CD4-positive, alpha-beta T cell treated with Interleukin-4 for 4 hours (primary cell): ENCODE results near the gene P3H3.
"Not testable (repeated sequence)": the region's sequence is repeated elsewhere in the genome, so short reads cannot be mapped to it uniquely, and the experiment has no call there.

Experiments
- DNase-seq: peaks from one replicate; pipeline ENCODE4 v3.0.0-alpha.2; 2020

P3H3 gene

GRCh38 chr12:6849427-6849826, 21.2 kb downstream of the P3H3 start:
- DNase-seq, result no peak

DNA sequence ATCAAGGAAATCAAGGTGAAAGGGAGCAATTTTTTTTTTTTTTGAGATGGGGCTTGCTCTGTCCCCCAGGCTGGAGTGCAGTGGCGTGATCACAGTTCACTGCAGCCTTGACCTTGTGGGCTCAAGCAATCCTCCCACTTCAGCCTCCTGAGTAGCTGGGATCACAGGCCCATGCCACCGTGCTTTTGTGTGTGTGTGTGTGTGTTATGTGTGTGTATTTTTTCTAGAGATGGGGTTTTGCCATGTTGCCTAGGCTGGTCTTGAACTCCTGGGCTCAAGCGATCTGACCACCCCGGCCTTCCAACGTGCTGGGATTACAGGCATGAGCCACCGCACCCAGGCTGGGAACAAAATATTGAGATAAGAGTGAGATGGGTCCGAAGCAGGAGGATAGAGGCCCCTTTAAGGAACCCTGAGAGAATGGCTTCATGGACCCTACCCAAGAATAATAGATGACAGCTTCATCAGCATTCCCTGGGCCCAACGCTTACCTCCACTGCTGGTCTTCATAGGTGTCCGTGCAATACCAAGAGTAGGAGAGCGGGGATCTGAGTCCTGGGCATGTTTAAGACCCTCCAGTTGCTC, 21.9 kb downstream of the P3H3 start:
- no peak for DNase-seq

DNA sequence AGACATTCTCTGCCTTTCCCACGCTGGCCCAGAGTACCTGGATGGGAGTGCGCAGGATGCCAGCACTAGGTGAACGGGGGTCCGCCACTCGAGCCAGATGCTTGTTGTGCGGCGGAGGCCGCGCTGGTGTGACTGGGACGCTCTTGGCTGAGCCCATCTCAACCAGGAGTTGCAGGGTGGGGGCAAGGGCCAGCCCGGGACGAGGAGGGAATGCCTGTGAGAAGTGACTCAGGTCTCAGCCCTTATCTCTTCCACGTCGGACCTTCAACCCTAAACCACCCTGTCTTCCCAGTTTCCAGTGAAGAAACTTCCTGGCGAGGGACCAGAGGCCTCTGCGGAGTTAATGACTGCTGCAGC, 22.6 kb downstream of the P3H3 start:
- no peak for DNase-seq

- DNase-seq, result peak; percentile 97
Measured at GRCh38 chr12:6851153-6851920, 23.1 kb downstream of the P3H3 start, which contains the start of gene CDCA3. TSS of gene CDCA3 (minus strand) at chr12:6851286. CDS start at chr12:6850952, 334 bp downstream.

DNA sequence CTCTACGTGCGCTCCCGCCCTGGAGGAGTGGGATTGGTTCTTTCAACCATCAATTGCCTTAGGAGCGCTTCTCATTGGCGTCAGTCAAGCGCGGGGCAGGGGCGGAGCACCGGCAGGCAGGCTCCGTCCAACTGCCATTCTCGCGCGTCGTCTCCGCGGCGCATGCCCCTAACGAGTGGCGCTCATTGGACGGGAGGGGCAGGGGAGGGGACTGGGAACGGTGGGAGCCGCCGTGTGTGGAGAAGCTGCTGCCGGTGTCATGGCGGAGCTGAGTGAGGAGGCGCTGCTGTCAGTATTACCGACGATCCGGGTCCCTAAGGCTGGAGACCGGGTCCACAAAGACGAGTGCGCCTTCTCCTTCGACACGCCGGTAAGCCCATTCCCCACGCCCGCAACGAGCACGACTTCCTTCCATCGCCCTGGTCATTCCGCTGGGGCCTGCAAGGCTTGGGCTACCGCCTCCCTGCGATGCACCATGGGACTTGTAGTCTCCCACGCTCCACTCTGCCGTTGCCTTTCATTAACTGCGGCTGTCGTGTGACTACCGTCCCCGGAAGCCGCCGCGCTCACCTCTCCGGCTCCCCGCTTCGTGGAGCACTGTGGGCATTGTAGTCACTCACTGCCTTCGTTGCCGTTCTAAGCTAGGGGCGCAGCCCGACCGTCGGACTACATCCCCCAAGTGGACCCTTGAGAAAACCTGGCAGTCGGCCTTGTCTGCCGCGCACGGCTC, 23.9 kb downstream of the P3H3 start, which contains the start of gene USP5:
Gene USP5, plus strand, starts transcription at position 230 of the 730 bp plus-strand sequence. Its CDS starts 30 bp downstream, at position 260.
- peak; percentile 99 for DNase-seq

- peak; percentile 73 for DNase-seq
Measured at GRCh38 chr12:6852651-6853354, 24.6 kb downstream of the P3H3 start.

GRCh38 chr12:6853626-6854025, 25.4 kb downstream of the P3H3 start:
- DNase-seq, result no peak

- DNase-seq, result no peak
Measured at GRCh38 chr12:6854036-6854435, 25.8 kb downstream of the P3H3 start.

DNA sequence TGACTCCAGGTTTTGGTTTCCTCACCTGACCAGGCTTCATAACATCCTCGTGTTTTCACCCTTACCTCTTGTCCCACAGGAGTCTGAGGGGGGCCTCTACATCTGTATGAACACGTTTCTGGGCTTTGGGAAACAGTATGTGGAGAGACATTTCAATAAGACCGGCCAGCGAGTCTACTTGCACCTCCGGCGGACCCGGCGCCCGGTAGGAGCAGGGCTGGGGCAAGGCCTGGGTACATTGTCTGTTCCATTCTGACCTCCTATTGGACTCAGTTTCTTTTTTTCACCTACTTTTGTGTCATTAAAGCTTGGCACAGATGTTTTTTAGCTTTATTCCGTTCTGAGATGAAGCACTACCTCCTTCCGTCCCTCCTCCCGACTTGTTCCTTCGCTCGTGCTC, 27.1 kb downstream of the P3H3 start:
- DNase-seq, result no peak

DNA sequence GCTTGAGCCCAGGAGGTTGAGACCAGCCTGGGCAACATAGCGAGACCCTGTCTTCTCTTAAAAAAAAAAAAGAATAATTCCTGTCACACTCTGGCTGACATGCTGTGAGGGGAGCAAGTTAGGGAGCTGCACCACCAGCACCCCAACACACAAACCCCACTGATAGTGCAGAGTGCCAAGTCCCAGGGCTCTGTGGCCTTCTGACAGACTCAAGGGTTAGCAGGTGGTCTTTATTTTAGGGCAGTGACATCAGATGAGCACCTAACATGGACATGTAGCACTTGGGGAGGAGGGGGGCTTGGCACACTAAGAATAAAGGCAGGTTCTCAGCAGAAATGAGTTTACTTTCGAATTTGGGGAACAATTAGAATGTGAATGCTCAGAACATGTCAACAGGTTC, 30.6 kb downstream of the P3H3 start:
- no peak for DNase-seq

DNA sequence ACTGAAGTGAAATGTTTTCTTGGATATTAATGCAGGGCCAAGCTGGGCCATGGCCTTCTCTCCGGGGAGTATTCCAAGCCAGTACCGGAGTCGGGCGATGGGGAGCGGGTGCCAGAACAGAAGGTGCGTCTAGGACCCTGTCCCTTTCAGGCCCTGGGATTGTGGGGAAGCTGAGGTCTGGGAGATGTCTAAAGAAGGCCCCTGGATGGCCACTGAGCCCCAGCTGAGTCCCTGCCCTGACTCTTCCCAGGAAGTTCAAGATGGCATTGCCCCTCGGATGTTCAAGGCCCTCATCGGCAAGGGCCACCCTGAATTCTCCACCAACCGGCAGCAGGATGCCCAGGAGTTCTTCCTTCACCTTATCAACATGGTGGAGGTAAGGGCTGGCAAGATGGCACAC, 31.9 kb downstream of the P3H3 start:
- no peak for DNase-seq

GRCh38 chr12:6860942-6861341, 32.7 kb downstream of the P3H3 start:
- no peak for DNase-seq

- no peak for DNase-seq
Measured at GRCh38 chr12:6861391-6861790, 33.2 kb downstream of the P3H3 start.

DNA sequence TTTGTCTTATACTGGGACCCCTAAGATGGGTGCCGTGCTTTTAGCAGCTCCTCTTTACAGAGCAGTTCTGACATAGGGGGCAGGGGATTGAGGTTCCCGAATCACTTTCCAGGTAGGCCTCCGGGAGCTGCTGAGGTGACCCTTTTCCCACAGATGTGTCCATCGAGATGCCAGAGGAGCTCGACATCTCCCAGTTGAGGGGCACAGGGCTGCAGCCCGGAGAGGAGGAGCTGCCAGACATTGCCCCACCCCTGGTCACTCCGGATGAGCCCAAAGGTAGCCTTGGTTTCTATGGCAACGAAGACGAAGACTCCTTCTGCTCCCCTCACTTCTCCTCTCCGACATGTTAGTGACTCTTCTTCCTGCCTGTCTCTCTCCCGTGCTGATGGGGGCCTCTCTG, 34.8 kb downstream of the P3H3 start:
- no peak for DNase-seq

DNA sequence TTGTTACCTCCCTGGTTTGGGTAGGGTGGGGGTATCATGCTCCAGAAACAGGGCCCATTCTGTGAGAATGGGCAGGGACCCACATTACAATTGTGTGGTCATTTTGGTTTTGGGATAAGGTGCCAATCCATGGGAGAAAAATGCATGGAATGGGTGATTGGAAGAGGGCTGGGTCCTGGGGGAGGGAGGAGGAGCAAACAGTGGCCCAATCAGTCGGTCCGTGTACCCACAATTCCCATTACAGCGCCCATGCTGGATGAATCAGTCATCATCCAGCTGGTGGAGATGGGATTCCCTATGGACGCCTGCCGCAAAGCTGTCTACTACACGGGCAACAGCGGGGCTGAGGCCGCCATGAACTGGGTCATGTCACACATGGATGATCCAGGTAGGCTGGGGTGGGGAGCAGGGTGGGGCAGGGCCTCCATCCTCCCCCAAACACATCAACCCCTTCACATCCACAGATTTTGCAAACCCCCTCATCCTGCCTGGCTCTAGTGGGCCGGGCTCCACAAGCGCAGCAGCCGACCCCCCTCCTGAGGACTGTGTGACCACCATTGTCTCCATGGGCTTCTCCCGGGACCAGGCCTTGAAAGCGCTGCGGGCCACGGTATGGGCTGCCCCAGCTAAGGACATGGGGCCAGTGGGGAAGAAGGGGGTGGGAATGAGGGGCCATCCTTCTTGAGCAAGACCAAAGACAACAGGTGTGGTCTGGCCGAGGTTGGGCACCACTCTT, 35.5 kb downstream of the P3H3 start:
- no peak for DNase-seq

DNA sequence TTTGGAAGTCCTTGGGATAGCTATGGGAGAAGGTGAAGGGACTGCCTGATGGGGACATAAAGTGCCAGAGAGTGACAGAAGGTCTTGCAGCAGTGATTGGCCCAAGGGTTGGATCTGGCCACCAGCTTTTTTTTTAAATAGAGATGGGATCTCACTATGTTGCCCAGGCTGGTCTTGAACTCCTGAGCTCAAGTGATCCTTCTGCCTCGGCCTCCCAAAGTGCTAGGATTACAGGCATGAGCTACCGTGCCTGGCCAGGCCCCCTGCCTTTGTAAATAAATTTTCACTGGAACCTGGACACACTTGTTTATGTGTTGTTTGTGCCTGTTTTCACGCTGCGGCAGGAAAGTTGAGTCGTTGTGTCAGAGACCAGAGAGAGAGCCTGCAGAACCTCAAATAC, 37.1 kb downstream of the P3H3 start:
- not testable (repeated sequence) for DNase-seq

- no peak for DNase-seq
Measured at GRCh38 chr12:6866163-6866919, 38.1 kb downstream of the P3H3 start.

GRCh38 chr12:6866920-6867412, 38.8 kb downstream of the P3H3 start:
- no peak for DNase-seq

- peak; percentile 79 for DNase-seq
Measured at GRCh38 chr12:6867413-6868210, 39.4 kb downstream of the P3H3 start, which contains the start of gene TPI1. TSS of gene TPI1 (plus strand) at chr12:6867531. CDS start at chr12:6867567, 36 bp downstream.

DNA sequence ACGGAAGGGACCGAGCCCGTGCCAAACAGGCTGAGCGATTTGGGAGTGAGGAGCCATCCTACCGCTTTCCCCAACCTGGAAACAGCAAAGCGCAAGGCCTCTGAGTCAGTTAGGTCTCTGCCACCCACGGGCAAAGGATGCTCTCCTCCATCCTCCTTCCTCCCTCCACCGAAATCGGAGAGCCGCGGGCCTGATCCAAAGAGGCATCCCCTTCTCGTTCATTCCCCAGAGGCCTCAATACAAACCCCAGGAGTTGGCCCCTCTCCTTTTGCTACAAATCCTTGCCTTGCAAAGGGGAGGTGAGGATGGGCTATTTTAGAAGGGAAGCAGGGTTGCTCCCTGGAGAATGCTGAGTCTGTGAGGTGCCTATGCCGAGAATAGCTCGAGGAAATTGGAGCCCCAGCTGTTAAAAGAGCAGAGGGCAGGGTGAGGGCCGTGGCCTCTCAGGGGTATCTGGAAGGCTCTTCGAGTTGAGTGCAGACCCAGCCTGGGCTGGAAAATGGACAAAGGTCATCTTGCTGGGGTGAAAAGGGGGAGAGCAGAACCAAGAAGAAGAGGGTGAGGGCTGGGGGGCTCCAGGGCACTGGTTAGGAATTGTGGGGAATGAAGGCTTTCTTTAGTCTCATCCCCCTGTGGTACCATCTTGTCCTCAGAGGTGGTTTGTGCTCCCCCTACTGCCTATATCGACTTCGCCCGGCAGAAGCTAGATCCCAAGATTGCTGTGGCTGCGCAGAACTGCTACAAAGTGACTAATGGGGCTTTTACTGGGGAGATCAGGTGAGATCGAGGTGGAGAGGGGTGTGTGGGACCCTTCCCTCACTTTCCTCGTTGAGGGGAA, 40.2 kb downstream of the P3H3 start:
- no peak for DNase-seq
